GM18870 (cell line): Measurements from ENCODE around the gene BLOC1S2.
"Not testable (repeated sequence)": the region's sequence is repeated elsewhere in the genome, so short reads cannot be mapped to it uniquely, and the experiment has no call there.

ENCODE experiments used
- ATAC-seq: cut with Tn5 transposase; IDR thresholded peaks from one replicate; pipeline ENCODE4 v1.9.1; 2021; ENCODE audit warnings: moderate library complexity; ENCODE audit not compliant: unreplicated experiment

The BLOC1S2 gene

GRCh38 chr10:100292300-100292699, 5.8 kb upstream of the BLOC1S2 start:
- ATAC-seq, result not testable (repeated sequence)

GRCh38 chr10:100291356-100291755, 4.9 kb upstream of the BLOC1S2 start:
- ATAC-seq, result no peak

GRCh38 chr10:100289641-100290040, 3.2 kb upstream of the BLOC1S2 start:
- no peak for ATAC-seq

- no peak for ATAC-seq
These were observed 1.7 kb upstream of the BLOC1S2 start for GRCh38 chr10:100288196-100288595.

GRCh38 chr10:100287756-100288155, 1.3 kb upstream of the BLOC1S2 start:
- no peak for ATAC-seq

- not testable (repeated sequence) for ATAC-seq
These were observed 1.2 kb downstream of the BLOC1S2 start for GRCh38 chr10:100285326-100285725.

GRCh38 chr10:100282907-100283306, 3.6 kb downstream of the BLOC1S2 start:
- no peak for ATAC-seq

GRCh38 chr10:100276971-100277370, 9.5 kb downstream of the BLOC1S2 start:
- ATAC-seq, result not testable (repeated sequence)

GRCh38 chr10:100267239-100268104, 19.0 kb downstream of the BLOC1S2 start, which contains the start of gene CWF19L1:
Gene CWF19L1 (minus strand): TSS chr10:100267638. CDS start chr10:100267593, 45 bp downstream.
- ATAC-seq, result no peak

GRCh38 chr10:100265821-100266485, 20.5 kb downstream of the BLOC1S2 start:
- ATAC-seq, result no peak

- no peak for ATAC-seq
These were observed 32.3 kb downstream of the BLOC1S2 start for GRCh38 chr10:100254191-100254590.

- no peak for ATAC-seq
These were observed 33.4 kb downstream of the BLOC1S2 start for GRCh38 chr10:100253041-100253440.

- ATAC-seq, result no peak
These were observed 37.7 kb downstream of the BLOC1S2 start for GRCh38 chr10:100248820-100249219.

GRCh38 chr10:100245484-100246220, 40.8 kb downstream of the BLOC1S2 start:
- no peak for ATAC-seq

- no peak for ATAC-seq
These were observed 46.6 kb downstream of the BLOC1S2 start for GRCh38 chr10:100239851-100240250.

GRCh38 chr10:100238429-100238828, 48.1 kb downstream of the BLOC1S2 start:
- ATAC-seq, result no peak

- no peak for ATAC-seq
These were observed 54.4 kb downstream of the BLOC1S2 start for GRCh38 chr10:100232101-100232500.

GRCh38 chr10:100229819-100230422, 56.6 kb downstream of the BLOC1S2 start:
- ATAC-seq, result no peak

- no peak for ATAC-seq
These were observed 62.6 kb downstream of the BLOC1S2 start for GRCh38 chr10:100223879-100224278.
